CD4-positive, alpha-beta T cell treated with Interferon alpha-2 for 1 hour (primary cell): ENCODE data around the gene ATRIP.
"Not testable (repeated sequence)": the region's sequence is repeated elsewhere in the genome, so short reads cannot be mapped to it uniquely, and the experiment has no call there.

ENCODE experiments used
- DNase-seq, 2 donors: peaks; one replicate each; pipeline ENCODE4 v3.0.0-alpha.2; 2020 to 2022

ATRIP gene

GRCh38 chr3:48446425-48447193 lies at the start of gene ATRIP:
Gene ATRIP (plus strand): TSS chr3:48446737. CDS start chr3:48446846, 109 bp downstream.
- DNase-seq = peak; percentile 78 to 91

DNA sequence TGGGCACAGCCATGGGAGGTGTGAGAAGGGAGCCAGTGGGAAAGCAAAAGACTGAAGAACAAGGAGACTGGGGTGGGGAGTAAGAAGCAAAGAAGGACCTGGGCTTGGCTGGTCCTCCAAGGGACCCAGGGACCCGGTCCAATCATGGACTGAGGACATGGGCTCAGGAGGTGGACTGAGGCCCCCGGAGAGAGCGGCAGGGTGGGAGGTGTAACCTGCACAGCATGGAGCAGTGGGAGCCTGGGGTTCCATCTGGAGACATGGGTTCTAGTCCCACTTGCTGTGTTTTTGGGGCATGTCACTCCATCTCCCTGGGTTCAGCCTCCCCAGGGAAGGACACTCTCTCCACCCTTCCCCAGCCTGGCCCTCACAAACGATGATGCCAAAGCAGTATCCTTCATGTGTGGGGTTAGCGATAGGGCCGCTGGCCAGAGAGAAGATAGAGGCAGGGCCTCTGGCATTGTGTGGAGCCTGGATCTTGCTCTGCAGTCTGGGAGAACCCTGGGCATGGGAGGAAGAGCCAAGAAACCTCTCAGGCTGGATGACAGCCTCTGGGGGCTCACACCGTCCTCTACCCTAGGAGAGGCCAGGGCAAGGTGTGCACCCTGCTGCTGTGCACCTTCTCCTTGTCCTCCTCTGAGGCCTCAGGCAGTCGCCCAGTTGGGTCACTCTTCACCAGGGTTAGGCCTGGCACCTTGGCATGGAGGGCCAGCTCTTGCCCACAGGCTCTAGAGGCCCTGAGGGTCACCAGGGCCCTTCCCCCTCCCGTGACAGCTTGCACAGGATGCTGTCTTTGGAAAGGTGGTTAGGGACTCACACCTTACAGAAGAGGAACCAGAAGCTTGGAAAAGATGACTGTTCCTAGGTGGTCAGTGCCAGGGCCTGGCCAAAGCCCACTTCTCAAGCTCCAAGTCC lies 48.5 kb upstream of the ATRIP start:
- DNase-seq = no peak

DNA sequence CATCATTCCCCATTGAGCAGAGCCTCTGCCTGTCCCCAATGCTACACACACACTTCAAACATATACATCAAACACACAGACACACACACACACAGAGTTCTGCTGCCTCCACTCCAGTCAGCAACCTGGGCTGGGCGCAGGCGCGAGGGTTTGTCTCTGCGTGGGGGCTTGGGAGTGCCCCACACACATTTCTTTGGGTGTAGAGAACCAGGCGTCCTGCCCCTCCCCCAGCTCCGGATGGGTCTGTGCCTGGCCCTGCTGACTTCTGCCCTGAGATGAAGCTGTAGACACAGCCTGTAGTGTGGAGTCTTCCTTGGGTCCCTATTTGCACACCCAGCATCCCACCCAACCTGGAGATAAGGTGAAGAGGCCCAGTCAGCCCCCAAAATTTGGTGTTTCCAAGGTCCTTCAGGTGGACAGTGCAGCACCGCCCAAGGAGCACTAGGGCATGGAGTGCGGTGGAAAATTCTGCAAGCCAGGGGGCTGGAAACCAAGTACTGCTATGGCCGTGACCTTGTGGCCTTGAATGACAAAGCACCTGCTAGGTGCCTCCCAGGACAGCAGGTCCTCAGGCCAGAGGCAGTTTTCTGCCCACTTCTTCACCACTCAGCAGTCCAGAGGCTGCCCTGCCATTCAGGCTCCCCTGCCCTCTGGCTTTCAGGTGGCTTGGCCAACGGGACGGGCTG lies 47.7 kb upstream of the ATRIP start:
- DNase-seq = no peak

- DNase-seq = no peak
Measured at GRCh38 chr3:48399387-48400172, 47.0 kb upstream of the ATRIP start.

DNA sequence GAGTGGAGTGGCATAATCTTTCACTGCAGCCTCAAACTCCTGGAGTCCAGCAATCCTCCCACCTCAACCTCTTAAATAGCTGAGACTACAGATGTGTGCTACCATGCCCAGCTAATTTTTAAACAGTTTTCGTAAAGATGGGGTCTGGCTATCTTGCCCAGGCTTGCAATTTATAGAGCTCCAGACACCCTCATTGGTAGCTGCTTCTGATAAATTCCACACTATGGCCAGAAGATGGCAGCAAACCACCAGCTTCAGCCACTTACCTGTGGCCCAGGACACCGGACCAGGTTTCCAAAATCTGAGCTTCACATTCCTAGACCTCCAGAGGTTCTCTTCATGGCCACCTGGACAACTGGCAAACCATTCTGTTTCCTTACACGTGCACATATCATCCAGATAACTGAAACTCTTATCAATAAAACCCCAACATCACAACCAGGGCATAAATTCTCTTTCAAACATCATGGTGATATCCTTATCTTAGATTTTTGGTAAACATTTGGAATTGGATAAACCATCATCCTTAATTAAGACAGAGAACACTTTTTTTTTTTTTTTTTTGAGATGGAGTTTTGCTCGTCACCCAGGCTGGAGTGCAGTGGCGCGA lies 45.6 kb upstream of the ATRIP start:
- peak; percentile 74 to 85 for DNase-seq

- not testable (repeated sequence) for DNase-seq
Measured at GRCh38 chr3:48401434-48401901, 45.1 kb upstream of the ATRIP start.

DNA sequence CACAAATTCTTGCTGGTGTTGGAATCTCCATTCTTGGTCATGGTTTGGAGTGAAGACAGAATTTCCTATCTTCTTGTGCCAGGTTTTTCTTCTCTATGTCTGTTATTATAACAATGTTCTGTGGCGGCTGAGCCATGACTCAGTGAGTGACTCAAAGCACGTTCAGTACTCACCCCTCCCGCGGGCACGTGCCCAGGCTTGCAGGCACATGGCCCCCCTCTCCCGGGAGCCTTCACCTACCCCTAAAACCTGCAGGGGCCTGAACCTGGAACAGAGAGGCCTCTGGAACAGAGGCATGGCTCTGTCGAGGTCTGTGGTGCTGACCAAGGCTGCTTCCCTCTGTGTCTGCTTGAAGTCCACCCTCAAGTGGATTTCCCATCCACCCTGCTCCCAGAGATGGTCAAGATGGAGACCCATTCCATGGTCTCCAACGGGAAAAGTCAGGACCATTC lies 44.2 kb upstream of the ATRIP start:
- DNase-seq = no peak

DNA sequence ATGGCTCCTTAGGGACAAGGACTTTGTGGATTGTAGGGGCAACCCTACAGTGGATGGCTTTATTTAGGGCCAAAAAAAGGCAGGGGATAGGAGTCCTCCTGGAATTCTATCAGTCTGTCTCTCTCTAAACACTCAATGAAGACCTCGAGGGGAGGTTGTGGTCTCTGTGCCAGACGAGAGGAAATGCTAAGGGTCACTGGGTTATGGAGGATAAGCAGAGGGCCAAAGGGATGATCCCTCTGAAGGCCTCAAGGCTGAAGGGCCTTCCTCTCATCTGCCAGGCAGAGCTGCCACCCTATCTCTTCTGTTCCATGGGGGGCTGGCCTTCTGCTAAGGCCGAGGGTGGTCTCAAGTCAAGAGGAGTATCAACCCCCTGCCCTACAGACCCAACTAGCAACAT lies 43.6 kb upstream of the ATRIP start:
- DNase-seq = no peak

- no peak for DNase-seq
Measured at GRCh38 chr3:48403533-48404439, 42.8 kb upstream of the ATRIP start.

- no peak for DNase-seq
Measured at GRCh38 chr3:48404440-48405342, 41.8 kb upstream of the ATRIP start.

GRCh38 chr3:48405343-48405881 lies 41.1 kb upstream of the ATRIP start:
- no peak for DNase-seq

DNA sequence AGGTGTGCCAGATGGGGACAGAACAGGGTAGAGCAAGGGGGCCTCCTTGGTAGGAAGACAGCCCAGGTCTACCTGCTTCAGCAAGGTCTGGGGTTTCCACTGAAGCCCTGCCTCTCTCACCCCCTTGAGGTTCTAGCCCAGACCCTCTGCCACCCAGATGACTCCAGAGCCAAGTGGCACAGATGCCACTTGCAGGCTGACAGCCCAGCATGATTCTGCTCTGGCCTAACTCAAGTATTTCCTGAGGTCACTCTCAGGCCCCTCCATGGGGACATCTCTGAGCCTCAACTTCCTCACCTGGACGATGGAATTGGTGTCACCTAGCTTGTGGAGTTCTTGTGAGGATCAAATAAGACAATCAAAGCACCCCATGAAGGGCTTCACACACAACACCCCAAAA lies 40.6 kb upstream of the ATRIP start:
- no peak for DNase-seq

GRCh38 chr3:48406443-48407431 lies 39.8 kb upstream of the ATRIP start:
- no peak for DNase-seq

DNA sequence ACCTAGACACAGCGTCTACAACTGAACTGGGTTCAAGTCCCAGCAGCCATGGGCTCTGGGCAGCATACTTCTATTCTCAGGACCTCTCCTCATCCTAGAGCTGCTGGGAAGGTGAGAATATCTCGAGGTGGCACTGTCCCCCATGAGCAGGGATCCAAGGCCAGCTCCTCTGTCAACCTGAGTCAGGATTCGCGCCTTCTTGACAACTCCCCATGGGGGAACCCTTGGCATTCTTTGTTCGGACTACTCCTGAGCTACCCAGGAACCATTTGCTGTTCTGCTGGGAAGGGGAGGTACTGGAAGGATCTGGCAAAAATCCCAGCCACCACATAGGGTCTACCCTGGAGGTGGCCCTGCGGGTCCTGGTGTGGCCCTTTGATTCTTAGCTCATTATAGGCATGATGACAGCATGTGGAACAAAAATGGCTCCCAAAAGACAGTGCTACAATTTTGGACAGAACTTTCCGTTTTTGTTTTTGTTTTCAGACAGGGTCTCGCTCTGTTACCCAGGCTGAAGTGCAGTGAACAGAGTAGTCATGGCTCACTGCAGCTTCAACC lies 38.9 kb upstream of the ATRIP start:
- no peak for DNase-seq

GRCh38 chr3:48408823-48409281 lies 37.7 kb upstream of the ATRIP start:
- no peak for DNase-seq

GRCh38 chr3:48409291-48410201 lies 37.0 kb upstream of the ATRIP start:
- DNase-seq = no peak
